GM19035 (cell line): Measurements from ENCODE around the gene GUCY1A1.
A peak's percentile ranks its signal among the peaks of the same experiment; 100 is the strongest.

Source experiments
- ATAC-seq: cut with Tn5 transposase; IDR thresholded peaks from one replicate; pipeline ENCODE4 v1.9.1; 2021; ENCODE audit not compliant: unreplicated experiment

GUCY1A1 gene

GRCh38 chr4:155657985-155658680 is 8.5 kb upstream of the GUCY1A1 start:
- no peak for ATAC-seq

- ATAC-seq, result peak; percentile 45
Measured at GRCh38 chr4:155658681-155659064, 8.0 kb upstream of the GUCY1A1 start.

- no peak for ATAC-seq
Measured at GRCh38 chr4:155659176-155659575, 7.5 kb upstream of the GUCY1A1 start.

GRCh38 chr4:155660436-155660835 is 6.2 kb upstream of the GUCY1A1 start:
- ATAC-seq, result no peak

DNA sequence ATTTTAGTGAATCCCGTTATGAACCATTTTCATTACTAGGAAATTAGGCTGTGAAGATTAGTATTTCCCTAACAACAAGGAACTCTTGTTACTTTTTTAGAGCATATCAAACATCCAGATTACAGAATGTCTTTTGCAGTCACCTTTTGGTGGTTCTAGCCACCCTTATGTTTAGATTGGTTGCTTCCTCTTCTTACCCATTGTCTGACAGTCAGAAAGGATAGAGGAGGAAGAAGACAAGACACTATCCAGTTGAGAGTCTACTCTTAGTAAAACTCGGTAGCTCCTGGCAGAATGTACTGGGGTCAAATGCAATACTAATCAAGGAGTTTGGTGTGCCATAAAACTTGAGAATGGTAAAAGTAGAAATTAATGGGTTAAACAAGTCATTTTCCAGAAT is 1.6 kb upstream of the GUCY1A1 start:
- no peak for ATAC-seq

GRCh38 chr4:155667222-155667567 is 547 bp downstream of the GUCY1A1 start:
- peak; percentile 59 for ATAC-seq

- ATAC-seq, result peak; percentile 53
Measured at GRCh38 chr4:155667568-155668511, 1.2 kb downstream of the GUCY1A1 start.

GRCh38 chr4:155668707-155669220 is 2.1 kb downstream of the GUCY1A1 start:
- ATAC-seq, result no peak

DNA sequence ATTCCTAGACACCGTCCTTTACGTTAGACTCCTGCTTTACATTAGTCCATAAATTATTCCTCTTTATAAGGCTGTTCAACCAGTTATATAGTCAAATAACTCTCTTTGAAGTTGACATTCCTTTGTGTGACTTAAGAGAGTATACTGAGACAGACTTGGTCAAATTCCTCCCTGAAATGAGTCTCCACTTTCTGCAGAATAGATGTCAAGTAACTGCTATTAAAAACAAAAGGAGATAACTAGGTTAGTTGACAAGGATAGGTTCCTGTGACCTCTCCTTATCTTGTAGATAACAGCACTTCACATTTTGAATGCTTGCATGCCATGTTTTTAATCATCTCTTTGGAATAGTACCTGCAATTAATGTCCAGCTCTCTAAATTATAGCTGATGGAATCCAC is 5.7 kb downstream of the GUCY1A1 start:
- ATAC-seq, result no peak

GRCh38 chr4:155673453-155673979 is 6.9 kb downstream of the GUCY1A1 start:
- no peak for ATAC-seq

DNA sequence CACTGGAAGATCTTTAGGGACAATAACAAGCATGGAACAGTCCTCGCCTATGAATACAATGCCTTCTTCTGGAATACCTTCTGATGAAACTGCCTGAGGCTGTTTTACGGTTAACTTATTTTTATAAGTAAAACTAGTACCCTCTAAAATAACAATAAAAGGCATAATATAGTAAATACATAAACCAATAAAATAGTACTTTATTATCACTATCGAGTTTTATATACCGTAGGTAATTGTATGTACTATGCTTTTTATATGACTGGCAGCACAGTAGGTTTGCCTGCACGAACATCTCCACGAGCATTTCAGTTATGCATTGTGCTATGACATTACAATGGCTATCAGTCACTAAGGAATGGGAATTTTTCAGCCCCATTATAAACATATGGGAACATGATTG is 8.0 kb downstream of the GUCY1A1 start:
- ATAC-seq, result no peak

DNA sequence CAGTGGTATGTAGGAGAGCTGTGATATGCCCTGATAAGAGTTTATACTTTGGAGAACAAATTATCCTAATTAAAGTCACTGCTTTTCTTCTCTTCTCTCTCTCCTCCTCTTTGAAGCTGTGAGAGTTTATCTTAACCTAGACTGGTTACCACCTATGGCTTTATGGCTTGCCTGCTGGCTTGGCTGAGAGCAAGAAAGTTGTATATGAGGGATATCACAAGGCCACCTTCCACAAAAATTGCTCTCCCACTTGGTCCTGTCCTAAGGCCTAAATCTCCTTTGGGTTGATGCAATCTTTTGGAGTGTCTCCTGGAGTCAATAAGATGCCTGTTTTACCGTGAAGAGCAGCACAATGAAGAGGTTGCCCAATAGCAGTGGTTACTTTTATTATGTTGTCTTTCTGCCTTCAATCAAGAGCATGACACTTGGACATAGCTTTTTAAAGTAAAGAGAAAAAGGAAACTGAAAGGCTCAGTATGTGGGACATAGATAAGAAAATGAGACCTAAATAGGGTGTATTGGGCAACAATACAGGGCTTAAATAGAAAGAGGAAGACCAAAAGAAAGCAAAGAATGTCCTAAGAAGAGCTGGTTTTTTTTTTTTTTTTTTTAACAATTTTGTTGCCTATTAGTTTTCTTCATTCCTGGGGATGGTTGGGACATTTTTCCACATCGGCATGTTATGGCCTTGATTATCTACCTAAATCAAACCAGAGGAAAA is 9.2 kb downstream of the GUCY1A1 start:
- ATAC-seq, result peak; percentile 84

- ATAC-seq, result peak; percentile 23
Measured at GRCh38 chr4:155676430-155676825, 9.8 kb downstream of the GUCY1A1 start.

- ATAC-seq, result no peak
Measured at GRCh38 chr4:155678011-155678410, 11.4 kb downstream of the GUCY1A1 start.

GRCh38 chr4:155679343-155679742 is 12.7 kb downstream of the GUCY1A1 start:
- no peak for ATAC-seq

DNA sequence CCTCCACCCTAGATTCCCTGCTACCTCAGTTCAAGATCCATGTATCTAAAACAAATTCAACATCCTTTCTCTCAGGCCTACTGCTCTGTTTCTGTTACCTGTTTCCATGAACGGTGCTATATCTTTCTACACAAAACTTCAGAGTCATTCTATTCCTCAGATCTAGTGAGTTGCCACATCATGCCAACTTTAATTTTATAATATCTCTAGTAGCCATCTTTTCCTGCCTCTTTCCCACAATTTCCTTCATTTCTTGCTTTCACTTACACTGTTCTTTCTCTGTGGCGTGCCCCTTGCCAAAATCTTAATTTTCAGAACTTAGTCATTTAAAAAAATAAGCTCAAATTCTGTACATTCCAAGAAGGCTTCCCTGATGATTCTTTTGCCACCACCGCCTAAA is 15.2 kb downstream of the GUCY1A1 start:
- ATAC-seq, result no peak

GRCh38 chr4:155684423-155684822 is 17.8 kb downstream of the GUCY1A1 start:
- no peak for ATAC-seq

GRCh38 chr4:155684892-155685541 is 18.4 kb downstream of the GUCY1A1 start:
- ATAC-seq, result no peak

- ATAC-seq, result no peak
Measured at GRCh38 chr4:155687380-155687982, 20.8 kb downstream of the GUCY1A1 start.

- ATAC-seq, result no peak
Measured at GRCh38 chr4:155688211-155688610, 21.6 kb downstream of the GUCY1A1 start.
